Prostate gland (tissue), 2 donors: Measurements from ENCODE around the gene CEP112.

Experiments
- CTCF ChIP-seq, 4 experiments: fragments of 200-600 bp in 2 of 4; fragments of 450-650 bp in 2 of 4; sonication (generic) in 2 of 4; IDR thresholded peaks; 1 replicate in 3 of 4; 2 replicates in 1 of 4; pipeline ENCODE4 v1.5.1; 2016 to 2019; ENCODE audit warnings: antibody characterized with exemption in 4 of 4, mild to moderate bottlenecking in 2 of 4, moderate library complexity in 2 of 4
- POLR2AphosphoS5 ChIP-seq: sonication (generic); formaldehyde crosslinking; IDR thresholded peaks from one replicate; pipeline ENCODE4 v1.6.1; 2017; ENCODE audit warnings: antibody characterized with exemption

DNA sequence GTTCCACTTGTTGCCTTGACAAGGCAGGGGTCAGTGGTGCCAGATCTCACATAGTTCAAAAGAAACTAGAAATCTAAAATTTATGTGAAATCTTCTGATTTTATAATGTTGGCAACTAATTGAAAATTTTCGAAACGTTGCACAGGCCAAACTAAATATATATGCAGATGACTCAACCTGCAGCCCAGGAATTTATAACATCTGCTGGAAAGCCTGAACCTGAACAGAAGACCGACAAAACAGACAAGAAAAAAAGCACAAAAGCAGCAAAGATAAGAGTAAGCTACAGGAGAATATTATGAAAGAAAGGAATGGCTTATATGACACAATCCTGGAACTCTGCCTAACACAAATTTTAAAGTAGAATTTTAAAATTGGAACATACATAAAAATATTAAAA, 207.6 kb downstream of the CEP112 start:
- TF ChIP-seq CTCF (IDR thresholded peaks at IDR 0.05) (no peak), POLR2AphosphoS5 (no peak)
